ENCODE data around the gene KIFC1. TPM values are rescaled to one million over a fixed set of nuclear protein-coding genes. Genes with fewer than 3 reads are reported as not detected.

Gene KIFC1
- total and polyA plus RNA-seq, 7 donors = 0.15 to 1.0 (median 0.22) TPM; not detected in 1

DNA sequence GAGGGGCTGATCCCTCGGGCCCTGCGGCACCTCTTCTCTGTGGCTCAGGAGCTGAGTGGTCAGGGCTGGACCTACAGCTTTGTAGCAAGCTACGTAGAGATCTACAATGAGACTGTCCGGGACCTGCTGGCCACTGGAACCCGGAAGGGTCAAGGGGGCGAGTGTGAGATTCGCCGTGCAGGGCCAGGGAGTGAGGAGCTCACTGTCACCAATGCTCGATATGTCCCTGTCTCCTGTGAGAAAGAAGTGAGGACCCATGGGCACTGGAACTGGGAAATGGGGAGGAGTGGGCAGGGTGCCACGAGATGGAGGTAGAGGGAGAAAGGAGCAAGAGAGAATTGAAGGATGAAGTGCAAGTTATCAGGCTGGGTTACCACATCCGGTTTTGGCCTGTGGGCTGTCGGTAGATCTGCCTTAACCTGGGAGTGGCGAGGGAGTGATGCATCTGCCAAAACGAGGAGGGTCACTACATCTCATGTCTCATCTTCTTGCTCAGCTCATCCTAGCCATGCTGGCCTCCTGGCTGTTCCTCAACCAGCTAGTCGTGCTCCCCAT is 13.8 kb downstream of the KIFC1 start:
- TF ChIP-seq, protein P1, sequence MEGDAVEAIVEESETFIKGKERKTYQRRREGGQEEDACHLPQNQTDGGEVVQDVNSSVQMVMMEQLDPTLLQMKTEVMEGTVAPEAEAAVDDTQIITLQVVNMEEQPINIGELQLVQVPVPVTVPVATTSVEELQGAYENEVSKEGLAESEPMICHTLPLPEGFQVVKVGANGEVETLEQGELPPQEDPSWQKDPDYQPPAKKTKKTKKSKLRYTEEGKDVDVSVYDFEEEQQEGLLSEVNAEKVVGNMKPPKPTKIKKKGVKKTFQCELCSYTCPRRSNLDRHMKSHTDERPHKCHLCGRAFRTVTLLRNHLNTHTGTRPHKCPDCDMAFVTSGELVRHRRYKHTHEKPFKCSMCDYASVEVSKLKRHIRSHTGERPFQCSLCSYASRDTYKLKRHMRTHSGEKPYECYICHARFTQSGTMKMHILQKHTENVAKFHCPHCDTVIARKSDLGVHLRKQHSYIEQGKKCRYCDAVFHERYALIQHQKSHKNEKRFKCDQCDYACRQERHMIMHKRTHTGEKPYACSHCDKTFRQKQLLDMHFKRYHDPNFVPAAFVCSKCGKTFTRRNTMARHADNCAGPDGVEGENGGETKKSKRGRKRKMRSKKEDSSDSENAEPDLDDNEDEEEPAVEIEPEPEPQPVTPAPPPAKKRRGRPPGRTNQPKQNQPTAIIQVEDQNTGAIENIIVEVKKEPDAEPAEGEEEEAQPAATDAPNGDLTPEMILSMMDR (IDR thresholded peaks at IDR 0.05) = no peak
- DNase-seq (no peak), ATAC-seq (no peak)
- no peak overlapping the region for H3K27ac ChIP-seq
- no peaks in the 10 kb centered on the region for H3K27me3 ChIP-seq (ENCODE audit: insufficient read depth in 3 of 3, low read length in 2 of 3)
- H3K4me1 ChIP-seq = no peaks in the 10 kb centered on the region
- intact Hi-C loops (cut with DNase I) = loop anchor here in 1 of 2 donors (10.0 kb wide), 1 partner anchor 131 kb away; the partner anchor contains the start of genes B3GALT4, RPS18 and VPS52
- 92 to 97% (median 93%) methylated on average over 15 of the region's 15 CpGs for WGBS, 3 donors
- H3K9me3 ChIP-seq = no peaks in the 10 kb centered on the region
- no peaks in the 10 kb centered on the region for H3K36me3 ChIP-seq (ENCODE audit: insufficient read depth in 1 of 2, low read depth in 1 of 2)
- no peak overlapping the region for H3K4me3 ChIP-seq

DNA sequence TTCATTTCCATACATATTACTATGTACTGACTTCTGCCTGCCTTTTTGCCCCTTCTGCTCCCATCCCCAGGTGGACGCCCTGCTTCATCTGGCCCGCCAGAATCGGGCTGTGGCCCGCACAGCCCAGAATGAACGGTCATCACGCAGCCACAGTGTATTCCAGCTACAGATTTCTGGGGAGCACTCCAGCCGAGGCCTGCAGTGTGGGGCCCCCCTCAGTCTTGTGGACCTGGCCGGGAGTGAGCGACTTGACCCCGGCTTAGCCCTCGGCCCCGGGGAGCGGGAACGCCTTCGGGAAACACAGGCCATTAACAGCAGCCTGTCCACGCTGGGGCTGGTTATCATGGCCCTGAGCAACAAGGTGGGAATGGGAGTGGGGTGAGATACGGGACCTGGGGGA is 14.5 kb downstream of the KIFC1 start:
- Histone ChIP-seq H3K27me3 (ENCODE audit: insufficient read depth in 3 of 3, low read length in 2 of 3) (no peaks in the 10 kb centered on the region), H3K27ac (no peak overlapping the region), H3K36me3 (ENCODE audit: insufficient read depth in 1 of 2, low read depth in 1 of 2) (no peaks in the 10 kb centered on the region), H3K4me1 (no peaks in the 10 kb centered on the region), H3K4me3 (no peak overlapping the region), H3K9me3 (no peaks in the 10 kb centered on the region)
- intact Hi-C loops (cut with DNase I) = loop anchor here in 1 of 2 donors (10.0 kb wide), 1 partner anchor 131 kb away; the partner anchor contains the start of genes B3GALT4, RPS18 and VPS52
- no peak for ATAC-seq
- DNase-seq = no peak
- TF ChIP-seq, protein P1 (IDR thresholded peaks at IDR 0.05) = no peak
- WGBS, 3 donors = 95 to 96% (median 96%) methylated on average over 17 of the region's 17 CpGs

DNA sequence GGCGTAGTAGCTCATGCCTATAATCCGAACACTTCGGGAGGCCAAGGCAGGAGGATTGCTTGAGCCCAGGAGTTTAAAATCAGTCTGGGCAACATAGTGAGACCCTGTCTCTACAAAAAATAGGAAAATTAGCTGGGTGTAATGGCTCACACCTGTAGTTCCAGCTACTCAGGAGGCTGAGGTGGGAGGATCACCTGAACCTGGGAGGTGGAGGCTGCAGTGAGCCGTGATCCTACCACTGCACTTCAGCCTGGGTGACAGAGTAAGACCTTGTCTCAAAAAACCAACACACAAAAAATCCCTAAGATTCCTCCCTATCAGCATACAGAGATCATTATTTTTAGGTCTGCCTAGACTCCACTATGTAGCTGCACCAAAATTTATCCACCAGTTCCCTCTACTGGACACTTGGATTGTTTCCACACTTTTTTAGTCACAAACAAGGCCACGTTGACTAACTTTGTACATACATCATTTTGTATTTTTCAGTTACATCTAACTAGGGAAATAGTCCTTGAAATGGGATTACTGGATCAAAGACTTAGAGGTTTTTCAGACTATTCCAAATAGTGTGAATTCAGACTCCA is 15.6 kb downstream of the KIFC1 start:
- WGBS, 3 donors = 79 to 80% (median 79%) methylated on average over 5 of the region's 5 CpGs
- DNase-seq (no peak), ATAC-seq (no peak)
- peaks cover 0 to 2% of the 10 kb centered on the region in 2 donors for H3K36me3 ChIP-seq (ENCODE audit: insufficient read depth in 1 of 2, low read depth in 1 of 2)
- TF ChIP-seq, protein P1 (IDR thresholded peaks at IDR 0.05) = peak; percentile 7
- H3K4me3 ChIP-seq = no peak overlapping the region
- no peaks in the 10 kb centered on the region for H3K27me3 ChIP-seq (ENCODE audit: insufficient read depth in 3 of 3, low read length in 2 of 3)
- H3K4me1 ChIP-seq = peaks cover 5% of the 10 kb centered on the region
- H3K9me3 ChIP-seq = no peaks in the 10 kb centered on the region
- intact Hi-C loops (cut with DNase I) = loop anchor here in 1 of 2 donors (10.0 kb wide), 1 partner anchor 132 kb away; the partner anchor contains the start of genes B3GALT4, RPS18 and VPS52
- no peak overlapping the region for H3K27ac ChIP-seq

DNA sequence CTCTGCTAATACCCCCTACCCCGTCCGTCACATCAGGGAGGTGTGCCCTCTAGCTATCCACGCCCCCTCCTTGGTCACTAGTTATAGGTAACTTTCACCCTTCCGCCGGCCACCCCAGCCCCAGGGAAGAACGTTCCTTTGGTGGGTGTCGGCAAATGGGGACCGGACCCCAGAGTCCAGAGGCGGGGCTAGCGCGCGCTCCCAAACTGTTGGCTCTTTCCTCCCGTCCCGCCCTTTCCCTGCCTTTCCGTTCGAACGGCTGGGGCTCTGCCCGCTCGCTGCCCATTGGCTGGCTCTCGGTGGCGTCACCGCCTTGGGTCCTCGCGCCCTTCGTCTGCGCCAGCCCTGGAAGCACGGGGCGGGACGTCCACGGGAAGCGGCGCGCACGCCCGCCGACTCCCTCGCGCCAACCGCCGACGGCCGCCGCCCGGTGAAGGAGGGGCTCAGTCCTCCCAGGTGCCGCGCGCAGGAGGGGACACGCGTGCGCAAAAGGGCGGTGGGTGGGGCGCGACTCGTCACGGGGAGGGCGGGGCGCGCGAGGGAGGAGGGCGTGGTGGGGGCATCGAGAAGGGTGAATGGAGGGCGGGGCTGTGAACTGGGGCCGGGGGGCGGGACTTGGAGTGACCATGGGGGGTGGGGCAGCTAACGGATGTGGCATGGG is 18.6 kb downstream of the KIFC1 start:
- Histone ChIP-seq H3K27ac (peak overlapping the region; percentile 99), H3K27me3 (ENCODE audit: insufficient read depth in 3 of 3, low read length in 2 of 3) (no peaks in the 10 kb centered on the region), H3K4me1 (peaks cover 5% of the 10 kb centered on the region), H3K36me3 (ENCODE audit: insufficient read depth in 1 of 2, low read depth in 1 of 2) (peaks cover 0 to 32% of the 10 kb centered on the region in 2 donors), H3K4me3 (peak overlapping the region; percentile 100), H3K9me3 (no peaks in the 10 kb centered on the region)
- TF ChIP-seq, protein P1 (IDR thresholded peaks at IDR 0.05) = no peak
- peak; percentile 92 to 94 (median 94) for ATAC-seq
- intact Hi-C loops (cut with DNase I) = loop anchor here in 1 of 2 donors (10.0 kb wide), 1 partner anchor 205 kb away; the partner anchor contains the start of genes HSD17B8, RING1, RXRB and SLC39A7
- WGBS, 3 donors = 0 to 1% (median 1%) methylated on average over 36 to 64 of the region's 65 CpGs
- DNase-seq = peak; percentile 98 to 99

Measured in psoas muscle (tissue), 8 donors.